Naive thymus-derived CD4-positive, alpha-beta T cell (primary cell): ENCODE measurements around the gene SLC25A13. TPM values are rescaled to one million over a fixed set of nuclear protein-coding genes. Genes with fewer than 3 reads are reported as not detected.

Experiments
- ATAC-seq: fragments of 150-1000 bp; cut with Tn5 transposase; 2 replicates; pipeline ENCODE4 v1.10.0; 2021; ENCODE audit warnings: mild to moderate bottlenecking, moderate library complexity
- CTCF ChIA-PET: fragments of 350-600 bp; sonication (Branson Sonifier 250); formaldehyde crosslinking; loops from one replicate; lab custom pipeline; 2021; ENCODE audit warnings: antibody characterized with exemption; lab: Charles Lee
- POLR2A ChIA-PET: fragments of 350-600 bp; sonication (Branson Sonifier 250); formaldehyde crosslinking; loops from one replicate; lab custom pipeline; 2021; ENCODE audit warnings: antibody characterized with exemption, inconsistent platforms; lab: Charles Lee
- DNase-seq, 9 donors: peaks; one replicate each; pipeline versions ENCODE4 v3.0.0 to v3.0.0-alpha.2; 2020 to 2022; ENCODE audit warnings: mixed read lengths in 1 of 9
- H3K27ac ChIP-seq: one replicate; pipeline ENCODE4 v1.7.0; 2013; ENCODE audit warnings: mild to moderate bottlenecking, low read depth, low read length, moderate library complexity
- H3K27me3 ChIP-seq, 2 donors: one replicate each; pipeline ENCODE4 v1.7.0; 2013; ENCODE audit warnings: low read length in 2 of 2, mild to moderate bottlenecking in 2 of 2, moderate library complexity in 2 of 2; ENCODE audit not compliant: control insufficient read depth in 2 of 2, insufficient read depth in 2 of 2
- H3K36me3 ChIP-seq, 3 experiments: 1 replicate in 2 of 3; 2 replicates in 1 of 3; pipeline ENCODE4 v1.7.0; 2013; ENCODE audit warnings: low read length in 3 of 3, mild to moderate bottlenecking in 3 of 3, moderate library complexity in 1 of 3; ENCODE audit not compliant: insufficient read depth in 3 of 3, control insufficient read depth in 2 of 3
- H3K4me1 ChIP-seq, 2 donors: one replicate each; pipeline ENCODE4 v1.7.0; 2013; ENCODE audit warnings: low read length in 2 of 2, mild to moderate bottlenecking in 2 of 2, moderate library complexity in 1 of 2; ENCODE audit not compliant: control insufficient read depth in 2 of 2, insufficient read depth in 2 of 2
- H3K4me3 ChIP-seq: 2 replicates; pipeline ENCODE4 v1.7.0; 2013; ENCODE audit warnings: mild to moderate bottlenecking, low read length
- H3K9me3 ChIP-seq, 3 experiments: 1 replicate in 2 of 3; 2 replicates in 1 of 3; pipeline ENCODE4 v1.7.0; 2013; ENCODE audit warnings: low read length in 3 of 3; ENCODE audit not compliant: control insufficient read depth in 2 of 3
- H3K27ac Mint-ChIP-seq, 9 donors: one replicate each; pipeline ENCODE4 v1.8.0; 2020 to 2022; ENCODE audit warnings: mixed read lengths in 9 of 9, mild to moderate bottlenecking in 8 of 9, moderate library complexity in 5 of 9, inconsistent platforms in 2 of 9
- H3K27me3 Mint-ChIP-seq, 5 donors: one replicate each; pipeline ENCODE4 v1.8.0; 2021 to 2022; ENCODE audit warnings: mixed read lengths in 5 of 5, mild to moderate bottlenecking in 1 of 5
- H3K36me3 Mint-ChIP-seq, 5 donors: one replicate each; pipeline ENCODE4 v1.8.0; 2020 to 2022; ENCODE audit warnings: mixed read lengths in 5 of 5, mild to moderate bottlenecking in 3 of 5, inconsistent platforms in 1 of 5
- H3K4me1 Mint-ChIP-seq, 7 donors: one replicate each; pipeline ENCODE4 v1.8.0; 2020 to 2022; ENCODE audit warnings: mixed read lengths in 7 of 7, mild to moderate bottlenecking in 3 of 7, inconsistent platforms in 1 of 7
- H3K4me3 Mint-ChIP-seq, 10 donors: one replicate each; pipeline ENCODE4 v1.8.0; 2020 to 2022; ENCODE audit warnings: mild to moderate bottlenecking in 10 of 10, mixed read lengths in 10 of 10, moderate library complexity in 6 of 10, inconsistent platforms in 2 of 10
- H3K9me3 Mint-ChIP-seq, 11 donors: one replicate each; pipeline ENCODE4 v1.8.0; 2020 to 2022; ENCODE audit warnings: mixed read lengths in 11 of 11, mild to moderate bottlenecking in 4 of 11, inconsistent platforms in 1 of 11, moderate library complexity in 1 of 11
- intact Hi-C, 2 donors: fragments of 100-400 bp; cut with micrococcal nuclease; formaldehyde crosslinking; loops; one replicate each; pipeline ENCODE4 v1.15.1; 2023
- polyA plus RNA-seq, 2 donors: library from polyadenylated mRNA; unstranded; fragments of 300-500 nt; fragmentation: Illumina TruSeq; gene quantifications; one replicate each; pipeline ENCODE4 v1.2.3, GENCODE V29; 2021
- total RNA-seq, 6 experiments: library from RNA in 5 of 6; stranded (reverse) in 5 of 6; gene quantifications; 1 replicate in 5 of 6; 2 replicates in 1 of 6; pipeline ENCODE4 v1.2.3 and lab custom pipeline; 2021 to 2026

The SLC25A13 gene
- total and polyA plus RNA-seq, 7 experiments from 2014 or later, result 5.7 to 22.5 (median 9.1) TPM

DNA sequence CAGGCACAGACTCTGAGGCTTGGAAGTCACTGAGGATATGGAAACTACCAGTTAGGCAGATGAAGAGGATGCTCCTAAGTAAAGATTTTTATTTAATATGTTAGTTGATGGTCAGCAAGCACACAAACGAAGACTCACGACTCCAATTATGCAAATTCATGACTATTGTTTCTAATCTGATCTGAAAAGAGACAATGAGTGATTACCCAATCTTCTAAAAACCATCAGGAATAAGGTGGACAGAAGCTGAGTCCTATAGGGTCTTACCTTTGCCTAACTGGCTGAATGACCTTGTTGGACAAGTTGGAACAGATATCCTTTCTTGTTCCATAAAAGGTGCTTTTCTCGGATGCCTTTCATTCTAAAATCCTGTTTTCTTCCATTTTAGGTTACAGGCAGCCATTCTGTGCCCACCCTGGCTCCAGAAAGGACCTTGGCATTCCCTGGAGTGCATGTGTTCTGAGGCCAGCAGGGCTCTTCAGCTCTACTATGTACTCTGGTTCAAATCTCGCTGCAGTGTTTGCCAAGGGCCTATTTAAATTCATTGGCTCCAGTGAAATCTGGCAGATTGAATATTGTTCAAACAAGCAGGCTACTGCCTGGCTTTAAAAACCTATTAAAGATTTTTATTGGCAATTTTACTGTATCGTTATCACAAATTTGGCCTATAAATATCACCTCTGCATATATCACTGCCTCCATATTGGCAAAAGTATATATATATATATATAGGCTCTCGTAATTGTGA lies 77.5 kb downstream of the SLC25A13 start:
- ChIA-PET CTCF (no interaction called here), POLR2A (no interaction called here)
- Mint-ChIP-seq H3K36me3 (peaks cover 0 to 23% (median 5%) of the 10 kb centered on the region in 5 donors), H3K4me3 (no peak overlapping the region), H3K9me3 (peaks cover 0 to 4% (median 0%) of the 10 kb centered on the region in 11 donors), H3K27ac (no peak overlapping the region), H3K4me1 (peaks cover 8 to 27% (median 23%) of the 10 kb centered on the region in 7 donors), H3K27me3 (no peaks in the 10 kb centered on the region)
- Histone ChIP-seq H3K36me3 (no peaks in the 10 kb centered on the region), H3K27ac (no peak overlapping the region), H3K4me1 (no peaks in the 10 kb centered on the region), H3K9me3 (no peaks in the 10 kb centered on the region), H3K27me3 (no peaks in the 10 kb centered on the region), H3K4me3 (no peak overlapping the region)
- ATAC-seq (no peak), DNase-seq (no peak)
- intact Hi-C loops, result no loop called here

GRCh38 chr7:96243241-96243640 lies 78.7 kb downstream of the SLC25A13 start:
- Histone ChIP-seq H3K4me3 (no peak overlapping the region), H3K27ac (no peak overlapping the region), H3K4me1 (no peaks in the 10 kb centered on the region), H3K36me3 (no peaks in the 10 kb centered on the region), H3K9me3 (no peaks in the 10 kb centered on the region), H3K27me3 (no peaks in the 10 kb centered on the region)
- ATAC-seq (no peak), DNase-seq (no peak)
- POLR2A ChIA-PET, result no interaction called here
- intact Hi-C loops, result no loop called here
- Mint-ChIP-seq H3K9me3 (peaks cover 0 to 4% (median 0%) of the 10 kb centered on the region in 11 donors), H3K4me1 (peaks cover 8 to 27% (median 23%) of the 10 kb centered on the region in 7 donors), H3K36me3 (peaks cover 0 to 23% (median 3%) of the 10 kb centered on the region in 5 donors), H3K27me3 (no peaks in the 10 kb centered on the region), H3K27ac (no peak overlapping the region), H3K4me3 (no peak overlapping the region)
- CTCF ChIA-PET, result no interaction called here

DNA sequence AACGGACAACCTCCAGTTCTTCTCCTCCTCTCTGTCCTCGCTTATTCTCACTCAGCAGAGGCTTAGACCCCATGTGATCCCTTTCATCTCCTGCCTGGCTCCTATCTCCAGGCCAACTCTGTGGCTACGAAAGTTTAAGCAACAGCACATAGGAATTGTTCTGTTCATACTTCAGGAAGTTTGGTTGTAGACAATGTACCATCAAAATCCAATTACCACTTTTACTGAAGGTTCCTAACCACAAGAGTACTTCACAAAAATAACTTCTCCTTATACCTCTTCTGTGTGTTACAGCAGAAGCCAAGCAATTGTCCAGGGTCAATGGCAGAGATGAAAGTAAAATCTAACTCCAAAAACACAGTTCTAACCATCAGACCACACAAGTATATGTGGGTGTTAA lies 80.0 kb downstream of the SLC25A13 start:
- Mint-ChIP-seq H3K27ac (no peak overlapping the region), H3K9me3 (peaks cover 0 to 6% (median 0%) of the 10 kb centered on the region in 11 donors), H3K36me3 (peaks cover 0 to 17% (median 3%) of the 10 kb centered on the region in 5 donors), H3K4me3 (no peak overlapping the region), H3K27me3 (no peaks in the 10 kb centered on the region), H3K4me1 (peaks cover 8 to 36% (median 23%) of the 10 kb centered on the region in 7 donors)
- no peaks in the 10 kb centered on the region for H3K4me1 ChIP-seq
- no peaks in the 10 kb centered on the region for H3K36me3 ChIP-seq
- no peak for ATAC-seq
- no peak overlapping the region for H3K4me3 ChIP-seq
- H3K9me3 ChIP-seq, result no peaks in the 10 kb centered on the region
- no peak overlapping the region for H3K27ac ChIP-seq
- H3K27me3 ChIP-seq, result no peaks in the 10 kb centered on the region
- DNase-seq, result no peak
- CTCF ChIA-PET, result no interaction called here
- POLR2A ChIA-PET, result no interaction called here
- intact Hi-C loops, result no loop called here

DNA sequence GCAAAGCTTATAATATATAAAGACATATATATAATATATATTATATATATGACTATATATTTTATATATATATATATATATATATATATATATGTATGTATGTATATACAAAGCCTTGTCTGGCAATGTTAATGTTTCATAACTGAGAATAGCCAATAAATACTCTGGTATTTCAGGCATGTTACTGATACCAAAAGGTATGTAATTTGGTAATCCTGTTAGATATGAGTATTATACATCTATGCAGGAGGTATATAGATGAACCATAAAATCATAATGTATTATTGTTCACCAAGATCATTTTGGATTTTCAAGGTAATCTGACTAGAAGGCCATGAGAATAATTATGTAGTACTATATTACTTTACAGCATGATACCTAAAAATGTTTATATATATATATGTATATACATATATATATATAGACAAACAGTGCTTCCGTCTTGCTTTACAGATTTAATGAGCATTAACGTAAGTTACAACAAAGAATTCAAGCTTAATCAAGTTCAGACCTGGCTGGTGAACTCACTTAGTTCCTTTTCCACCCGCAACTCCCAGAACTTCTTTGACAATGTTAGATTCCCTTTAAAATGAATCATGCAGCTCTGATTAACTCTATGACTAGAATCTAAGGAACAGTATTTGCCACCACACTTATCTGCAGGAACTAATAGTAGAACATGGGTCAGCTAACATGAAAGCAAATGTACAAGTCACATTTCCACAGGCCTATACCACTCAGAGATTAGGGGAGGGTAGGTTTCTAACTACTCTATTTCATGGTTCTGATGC lies 82.7 kb downstream of the SLC25A13 start:
- no peaks in the 10 kb centered on the region for H3K27me3 ChIP-seq
- CTCF ChIA-PET, result no interaction called here
- no peak overlapping the region for H3K4me3 Mint-ChIP-seq
- no peak overlapping the region for H3K4me3 ChIP-seq
- intact Hi-C loops, result no loop called here
- H3K9me3 Mint-ChIP-seq, result peaks cover 0 to 6% (median 0%) of the 10 kb centered on the region in 11 donors
- no peak for ATAC-seq
- no peaks in the 10 kb centered on the region for H3K36me3 ChIP-seq
- H3K36me3 Mint-ChIP-seq, result peaks cover 0 to 24% (median 5%) of the 10 kb centered on the region in 5 donors
- H3K4me1 Mint-ChIP-seq, result peaks cover 8 to 36% (median 27%) of the 10 kb centered on the region in 7 donors
- H3K27ac ChIP-seq, result no peak overlapping the region
- no peaks in the 10 kb centered on the region for H3K9me3 ChIP-seq
- DNase-seq, result no peak
- no peaks in the 10 kb centered on the region for H3K27me3 Mint-ChIP-seq
- no peaks in the 10 kb centered on the region for H3K4me1 ChIP-seq
- POLR2A ChIA-PET, result no interaction called here
- H3K27ac Mint-ChIP-seq, result no peak overlapping the region

- no peaks in the 10 kb centered on the region for H3K36me3 ChIP-seq
- no peak for DNase-seq
- ChIA-PET CTCF (no interaction called here), POLR2A (no interaction called here)
- Mint-ChIP-seq H3K9me3 (peaks cover 0 to 6% (median 0%) of the 10 kb centered on the region in 11 donors), H3K4me3 (no peak overlapping the region), H3K27ac (peak overlapping the region in 1 of 9 donors; percentile 12), H3K4me1 (peaks cover 8 to 30% (median 22%) of the 10 kb centered on the region in 7 donors), H3K36me3 (peaks cover 0 to 23% (median 6%) of the 10 kb centered on the region in 5 donors), H3K27me3 (no peaks in the 10 kb centered on the region)
- no peak overlapping the region for H3K27ac ChIP-seq
- H3K27me3 ChIP-seq, result no peaks in the 10 kb centered on the region
- ATAC-seq, result no peak
- intact Hi-C loops, result no loop called here
- H3K4me3 ChIP-seq, result no peak overlapping the region
- H3K9me3 ChIP-seq, result no peaks in the 10 kb centered on the region
- H3K4me1 ChIP-seq, result no peaks in the 10 kb centered on the region
Measured at GRCh38 chr7:96238474-96238873, 83.4 kb downstream of the SLC25A13 start.

DNA sequence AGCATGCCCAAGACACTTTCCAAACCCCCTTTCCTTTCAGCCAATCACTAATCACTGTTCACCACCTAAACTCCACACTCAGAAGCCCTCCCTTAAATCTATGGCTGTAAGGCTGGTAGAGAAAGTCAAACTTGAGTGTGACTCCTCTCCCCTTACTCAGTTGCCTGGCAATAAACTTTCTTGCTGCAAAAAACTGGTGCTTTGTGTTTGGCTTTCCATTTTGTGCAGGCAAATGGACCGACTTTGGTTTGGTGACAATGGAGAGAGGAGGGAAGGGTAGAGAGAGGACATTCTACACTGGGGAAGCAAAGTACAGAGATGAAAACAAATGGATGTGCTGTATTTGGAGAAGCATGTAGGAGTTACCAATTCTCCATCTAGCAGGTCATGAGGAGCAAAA lies 84.9 kb downstream of the SLC25A13 start:
- intact Hi-C loops, result no loop called here
- H3K4me3 ChIP-seq, result no peak overlapping the region
- no peak overlapping the region for H3K27ac ChIP-seq
- H3K27me3 ChIP-seq, result no peaks in the 10 kb centered on the region
- peaks cover 3 to 19% (median 11%) of the 10 kb centered on the region in 7 donors for H3K4me1 Mint-ChIP-seq
- H3K36me3 ChIP-seq, result no peaks in the 10 kb centered on the region
- POLR2A ChIA-PET, result no interaction called here
- H3K4me3 Mint-ChIP-seq, result no peak overlapping the region
- no peaks in the 10 kb centered on the region for H3K4me1 ChIP-seq
- CTCF ChIA-PET, result no interaction called here
- ATAC-seq (no peak), DNase-seq (no peak)
- H3K36me3 Mint-ChIP-seq, result peaks cover 0 to 22% (median 8%) of the 10 kb centered on the region in 5 donors
- H3K9me3 Mint-ChIP-seq, result peaks cover 0 to 6% (median 0%) of the 10 kb centered on the region in 11 donors
- H3K9me3 ChIP-seq, result no peaks in the 10 kb centered on the region
- no peaks in the 10 kb centered on the region for H3K27me3 Mint-ChIP-seq
- peak overlapping the region in 1 of 9 donors; percentile 21 for H3K27ac Mint-ChIP-seq
